Subcutaneous abdominal adipose tissue (tissue), 5 donors: ENCODE data around the gene APBB1IP.

Experiments used
- H3K27ac ChIP-seq: one replicate; pipeline ENCODE4 v1.7.0; 2013; ENCODE audit warnings: low read depth, mild to moderate bottlenecking, inconsistent platforms, low read length, moderate library complexity
- H3K27me3 ChIP-seq, 5 donors: one replicate each; pipeline ENCODE4 v1.7.0; 2013; ENCODE audit warnings: low read length in 5 of 5, inconsistent platforms in 1 of 5; ENCODE audit not compliant: control insufficient read depth in 5 of 5, insufficient read depth in 4 of 5
- H3K36me3 ChIP-seq, 5 donors: one replicate each; pipeline ENCODE4 v1.7.0; 2013; ENCODE audit warnings: low read length in 5 of 5; ENCODE audit not compliant: control insufficient read depth in 5 of 5, insufficient read depth in 5 of 5
- H3K4me1 ChIP-seq, 5 donors: one replicate each; pipeline ENCODE4 v1.7.0; 2013; ENCODE audit warnings: low read length in 5 of 5, mild to moderate bottlenecking in 3 of 5, moderate library complexity in 1 of 5; ENCODE audit not compliant: control insufficient read depth in 5 of 5, insufficient read depth in 5 of 5
- H3K4me3 ChIP-seq, 5 donors: one replicate each; pipeline ENCODE4 v1.7.0; 2013; ENCODE audit warnings: low read length in 5 of 5, low read depth in 1 of 5
- H3K9ac ChIP-seq, 5 donors: one replicate each; pipeline ENCODE4 v1.7.0; 2013; ENCODE audit warnings: low read length in 5 of 5, mild to moderate bottlenecking in 4 of 5, moderate library complexity in 3 of 5
- H3K9me3 ChIP-seq, 5 donors: one replicate each; pipeline ENCODE4 v1.7.0; 2013; ENCODE audit warnings: low read length in 5 of 5; ENCODE audit not compliant: control insufficient read depth in 5 of 5
- donor health status: healthy.
- donor health status: healthy.
- donor health status: healthy.
- donor health status: healthy.
- donor health status: healthy.

The APBB1IP gene

GRCh38 chr10:26441491-26442214 lies 3.5 kb downstream of the APBB1IP start:
- peaks cover 0 to 59% (median 39%) of the 10 kb centered on the region in 5 donors for H3K4me1 ChIP-seq
- H3K9ac ChIP-seq = peak overlapping the region in 3 of 5 donors; percentile 13 to 35 (median 21)
- peak overlapping the region; percentile 97 for H3K27ac ChIP-seq
- H3K9me3 ChIP-seq = no peaks in the 10 kb centered on the region
- H3K4me3 ChIP-seq = peak overlapping the region in 1 of 5 donors; percentile 11
- peaks cover 0 to 5% (median 0%) of the 10 kb centered on the region in 5 donors for H3K36me3 ChIP-seq
- no peaks in the 10 kb centered on the region for H3K27me3 ChIP-seq

GRCh38 chr10:26445411-26446031 lies 7.4 kb downstream of the APBB1IP start:
- H3K27ac ChIP-seq = peak overlapping the region; percentile 97
- no peaks in the 10 kb centered on the region for H3K9me3 ChIP-seq
- H3K4me1 ChIP-seq = peaks cover 0 to 36% (median 20%) of the 10 kb centered on the region in 5 donors
- no peaks in the 10 kb centered on the region for H3K27me3 ChIP-seq
- peak overlapping the region in 1 of 5 donors; percentile 41 for H3K9ac ChIP-seq
- no peak overlapping the region for H3K4me3 ChIP-seq
- H3K36me3 ChIP-seq = peaks cover 0 to 6% (median 0%) of the 10 kb centered on the region in 5 donors

GRCh38 chr10:26446258-26446657 lies 8.1 kb downstream of the APBB1IP start:
- H3K27me3 ChIP-seq = no peaks in the 10 kb centered on the region
- peak overlapping the region; percentile 97 for H3K27ac ChIP-seq
- no peaks in the 10 kb centered on the region for H3K9me3 ChIP-seq
- H3K9ac ChIP-seq = peak overlapping the region in 1 of 5 donors; percentile 41
- H3K36me3 ChIP-seq = peaks cover 0 to 6% (median 0%) of the 10 kb centered on the region in 5 donors
- peaks cover 0 to 33% (median 16%) of the 10 kb centered on the region in 5 donors for H3K4me1 ChIP-seq
- H3K4me3 ChIP-seq = no peak overlapping the region

DNA sequence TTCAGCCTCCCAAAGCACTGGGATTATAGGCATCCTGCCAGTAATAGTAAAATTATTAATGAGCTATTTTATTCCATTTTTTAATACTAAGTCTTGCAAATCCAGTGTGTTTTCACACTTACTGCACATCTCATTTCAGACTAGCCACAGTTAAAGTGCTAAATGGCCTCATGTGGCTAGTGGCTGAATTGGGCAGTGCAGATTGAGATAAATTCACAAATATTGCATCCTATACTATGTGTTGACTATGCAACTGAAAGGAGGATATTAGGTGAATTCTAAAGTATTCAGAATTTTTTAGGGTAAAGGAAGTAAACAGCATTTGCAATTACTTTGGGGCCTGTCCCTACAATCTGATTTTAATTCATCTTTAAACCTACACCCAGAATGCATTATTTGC lies 10.2 kb downstream of the APBB1IP start:
- no peaks in the 10 kb centered on the region for H3K9me3 ChIP-seq
- no peaks in the 10 kb centered on the region for H3K27me3 ChIP-seq
- peaks cover 0 to 6% (median 0%) of the 10 kb centered on the region in 5 donors for H3K36me3 ChIP-seq
- no peak overlapping the region for H3K9ac ChIP-seq
- no peak overlapping the region for H3K4me3 ChIP-seq
- peaks cover 0 to 23% (median 8%) of the 10 kb centered on the region in 5 donors for H3K4me1 ChIP-seq
- no peak overlapping the region for H3K27ac ChIP-seq

- H3K9me3 ChIP-seq = no peaks in the 10 kb centered on the region
- no peak overlapping the region for H3K9ac ChIP-seq
- H3K4me3 ChIP-seq = no peak overlapping the region
- no peak overlapping the region for H3K27ac ChIP-seq
- H3K4me1 ChIP-seq = peaks cover 0 to 23% (median 8%) of the 10 kb centered on the region in 5 donors
- no peaks in the 10 kb centered on the region for H3K27me3 ChIP-seq
- peaks cover 0 to 6% (median 0%) of the 10 kb centered on the region in 5 donors for H3K36me3 ChIP-seq
Observed at GRCh38 chr10:26448706-26449435, 10.7 kb downstream of the APBB1IP start.

- Histone ChIP-seq H3K27ac (no peak overlapping the region), H3K36me3 (peaks cover 0 to 6% (median 0%) of the 10 kb centered on the region in 5 donors), H3K27me3 (no peaks in the 10 kb centered on the region), H3K9ac (no peak overlapping the region), H3K4me3 (no peak overlapping the region), H3K4me1 (peaks cover 0 to 23% (median 8%) of the 10 kb centered on the region in 5 donors), H3K9me3 (no peaks in the 10 kb centered on the region)
Observed at GRCh38 chr10:26449726-26450125, 11.6 kb downstream of the APBB1IP start.

GRCh38 chr10:26451903-26452302 lies 13.8 kb downstream of the APBB1IP start:
- H3K9ac ChIP-seq = no peak overlapping the region
- no peaks in the 10 kb centered on the region for H3K27me3 ChIP-seq
- H3K4me1 ChIP-seq = peaks cover 0 to 27% (median 11%) of the 10 kb centered on the region in 5 donors
- no peaks in the 10 kb centered on the region for H3K9me3 ChIP-seq
- H3K36me3 ChIP-seq = peaks cover 0 to 3% (median 0%) of the 10 kb centered on the region in 5 donors
- H3K4me3 ChIP-seq = no peak overlapping the region
- H3K27ac ChIP-seq = no peak overlapping the region

- Histone ChIP-seq H3K27me3 (no peaks in the 10 kb centered on the region), H3K9me3 (no peaks in the 10 kb centered on the region), H3K9ac (no peak overlapping the region), H3K27ac (no peak overlapping the region), H3K4me3 (no peak overlapping the region), H3K36me3 (peaks cover 0 to 3% (median 0%) of the 10 kb centered on the region in 5 donors), H3K4me1 (peaks cover 0 to 29% (median 9%) of the 10 kb centered on the region in 5 donors)
Observed at GRCh38 chr10:26453850-26454249, 15.7 kb downstream of the APBB1IP start.

DNA sequence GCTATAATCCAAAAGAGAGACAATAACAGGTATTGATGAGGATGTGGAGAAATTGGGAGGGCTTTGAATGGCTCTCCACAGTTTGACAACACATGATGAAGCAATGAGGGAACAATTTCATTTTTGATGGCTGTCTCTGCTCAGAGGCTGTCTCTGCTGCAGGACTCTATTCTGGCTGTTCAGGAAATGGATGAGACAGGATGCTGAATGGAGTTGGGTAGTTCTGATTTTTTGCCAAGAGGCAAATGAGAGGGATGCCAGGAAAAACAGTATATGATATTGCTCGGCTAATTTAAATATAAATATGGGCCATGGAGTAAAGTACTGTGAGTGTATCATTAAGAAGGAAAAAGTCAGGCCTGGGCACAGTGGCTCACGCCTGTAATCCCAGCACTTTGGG lies 16.8 kb downstream of the APBB1IP start:
- H3K9me3 ChIP-seq = no peaks in the 10 kb centered on the region
- H3K4me3 ChIP-seq = no peak overlapping the region
- H3K4me1 ChIP-seq = peaks cover 0 to 28% (median 9%) of the 10 kb centered on the region in 5 donors
- peaks cover 0 to 3% (median 0%) of the 10 kb centered on the region in 5 donors for H3K36me3 ChIP-seq
- no peak overlapping the region for H3K9ac ChIP-seq
- no peak overlapping the region for H3K27ac ChIP-seq
- no peaks in the 10 kb centered on the region for H3K27me3 ChIP-seq
